ENCODE measurements around the gene PBX3.
A peak's percentile ranks its signal among the peaks of the same experiment; 100 is the strongest.

Gene PBX3

GRCh38 chr9:125992557-125992956 is 245.4 kb downstream of the PBX3 start:
- peaks cover 8% of the 10 kb centered on the region for H3K27me3 Mint-ChIP-seq (ENCODE audit: low read depth)
- H3K4me1 Mint-ChIP-seq = no peaks in the 10 kb centered on the region
- H3K4me3 Mint-ChIP-seq = no peak overlapping the region
- H3K9me3 Mint-ChIP-seq = no peaks in the 10 kb centered on the region
- TF ChIP-seq CTCF (IDR thresholded peaks at IDR 0.05; ENCODE audit: unreplicated experiment in 3 of 3) = no peak
- no peak overlapping the region for H3K27ac Mint-ChIP-seq
- no peaks in the 10 kb centered on the region for H3K36me3 Mint-ChIP-seq (ENCODE audit: low read depth)

GRCh38 chr9:125993466-125993865 is 246.3 kb downstream of the PBX3 start:
- H3K9me3 Mint-ChIP-seq = no peaks in the 10 kb centered on the region
- no peaks in the 10 kb centered on the region for H3K4me1 Mint-ChIP-seq
- no peak for TF ChIP-seq CTCF (IDR thresholded peaks at IDR 0.05; ENCODE audit: unreplicated experiment in 3 of 3)
- H3K4me3 Mint-ChIP-seq = no peak overlapping the region
- H3K27me3 Mint-ChIP-seq (ENCODE audit: low read depth) = peaks cover 7% of the 10 kb centered on the region
- no peaks in the 10 kb centered on the region for H3K36me3 Mint-ChIP-seq (ENCODE audit: low read depth)
- H3K27ac Mint-ChIP-seq = peak overlapping the region in 1 of 3 experiments; percentile 17

- Mint-ChIP-seq H3K27me3 (ENCODE audit: low read depth) (peaks cover 4% of the 10 kb centered on the region), H3K4me1 (no peaks in the 10 kb centered on the region), H3K36me3 (ENCODE audit: low read depth) (no peaks in the 10 kb centered on the region), H3K9me3 (no peaks in the 10 kb centered on the region), H3K4me3 (no peak overlapping the region), H3K27ac (no peak overlapping the region)
- no peak for TF ChIP-seq CTCF (IDR thresholded peaks at IDR 0.05; ENCODE audit: unreplicated experiment in 3 of 3)
Observed at GRCh38 chr9:125994066-125994943, 247.1 kb downstream of the PBX3 start.

- Mint-ChIP-seq H3K27ac (no peak overlapping the region), H3K36me3 (ENCODE audit: low read depth) (no peaks in the 10 kb centered on the region), H3K27me3 (ENCODE audit: low read depth) (peaks cover 4% of the 10 kb centered on the region), H3K4me1 (no peaks in the 10 kb centered on the region), H3K9me3 (no peaks in the 10 kb centered on the region), H3K4me3 (no peak overlapping the region)
- TF ChIP-seq CTCF (IDR thresholded peaks at IDR 0.05; ENCODE audit: unreplicated experiment in 3 of 3) = no peak
Observed at GRCh38 chr9:125995006-125995405, 247.8 kb downstream of the PBX3 start.

GRCh38 chr9:125995706-125996105 is 248.5 kb downstream of the PBX3 start:
- no peak for TF ChIP-seq CTCF (IDR thresholded peaks at IDR 0.05; ENCODE audit: unreplicated experiment in 3 of 3)
- Mint-ChIP-seq H3K27me3 (ENCODE audit: low read depth) (peaks cover 4% of the 10 kb centered on the region), H3K36me3 (ENCODE audit: low read depth) (no peaks in the 10 kb centered on the region), H3K27ac (no peak overlapping the region), H3K4me3 (no peak overlapping the region), H3K4me1 (no peaks in the 10 kb centered on the region), H3K9me3 (no peaks in the 10 kb centered on the region)

- H3K4me3 Mint-ChIP-seq = no peak overlapping the region
- no peak for TF ChIP-seq CTCF (IDR thresholded peaks at IDR 0.05; ENCODE audit: unreplicated experiment in 3 of 3)
- H3K4me1 Mint-ChIP-seq = no peaks in the 10 kb centered on the region
- peaks cover 4% of the 10 kb centered on the region for H3K27me3 Mint-ChIP-seq (ENCODE audit: low read depth)
- H3K9me3 Mint-ChIP-seq = no peaks in the 10 kb centered on the region
- H3K27ac Mint-ChIP-seq = no peak overlapping the region
- H3K36me3 Mint-ChIP-seq (ENCODE audit: low read depth) = no peaks in the 10 kb centered on the region
Observed at GRCh38 chr9:125996791-125997190, 249.6 kb downstream of the PBX3 start.

Data from nephron (organoid).